Neural progenitor cell (in vitro differentiated cells): ENCODE data around the gene APOC4. TPM values are rescaled to one million over a fixed set of nuclear protein-coding genes. Genes with fewer than 3 reads are reported as not detected.

ENCODE experiments used
- DNase-seq: peaks from one replicate; pipeline ENCODE4 v3.0.0-alpha.2; 2016; ENCODE audit warnings: low spot score
- H2AFZ ChIP-seq: fragments of 200-600 bp; sonication (generic); replicated peaks from 2 replicates; pipeline ENCODE4 v1.6.1; 2016; ENCODE audit warnings: antibody characterized with exemption
- H3F3A ChIP-seq: fragments of 200-600 bp; sonication (generic); 2 replicates; pipeline ENCODE4 v1.6.1; 2016; ENCODE audit warnings: antibody characterized with exemption, low read depth
- H3K27ac ChIP-seq: fragments of 200-600 bp; sonication (generic); 2 replicates; pipeline ENCODE4 v1.5.1; 2016; ENCODE audit warnings: mild to moderate bottlenecking
- H3K27me3 ChIP-seq: fragments of 200-600 bp; sonication (generic); 2 replicates; pipeline ENCODE4 v1.6.1; 2016; ENCODE audit warnings: mild to moderate bottlenecking, moderate library complexity
- H3K36me3 ChIP-seq: fragments of 200-600 bp; sonication (generic); 2 replicates; pipeline ENCODE4 v1.5.1; 2016
- H3K4me1 ChIP-seq: fragments of 200-600 bp; sonication (generic); 2 replicates; pipeline ENCODE4 v1.6.1; 2016; ENCODE audit warnings: mixed run types
- H3K4me2 ChIP-seq: fragments of 200-600 bp; sonication (generic); 2 replicates; pipeline ENCODE4 v1.6.1; 2016
- H3K4me3 ChIP-seq: fragments of 200-600 bp; sonication (generic); 2 replicates; pipeline ENCODE4 v1.5.1; 2016
- H3K79me2 ChIP-seq: fragments of 200-600 bp; sonication (generic); 2 replicates; pipeline ENCODE4 v1.6.1; 2016; ENCODE audit warnings: low read depth
- H3K9ac ChIP-seq: fragments of 200-600 bp; sonication (generic); 2 replicates; pipeline ENCODE4 v1.6.1; 2016
- H3K9me3 ChIP-seq: fragments of 200-600 bp; sonication (generic); 2 replicates; pipeline ENCODE4 v1.5.1; 2016; ENCODE audit warnings: low read depth
- H4K20me1 ChIP-seq: fragments of 200-600 bp; sonication (generic); 2 replicates; pipeline ENCODE4 v1.6.1; 2016; ENCODE audit warnings: low read depth
- H3K27ac Mint-ChIP-seq: 3 replicates; pipeline ENCODE4 v1.8.0; 2021; ENCODE audit warnings: mixed read lengths
- H3K27me3 Mint-ChIP-seq: 2 replicates; pipeline ENCODE4 v1.8.0; 2022; ENCODE audit warnings: low read depth, mild to moderate bottlenecking, inconsistent platforms, moderate library complexity, mixed read lengths; ENCODE audit not compliant: insufficient read depth
- H3K36me3 Mint-ChIP-seq: 3 replicates; pipeline ENCODE4 v1.8.0; 2021; ENCODE audit warnings: mixed read lengths
- H3K4me1 Mint-ChIP-seq: 3 replicates; pipeline ENCODE4 v1.8.0; 2021; ENCODE audit warnings: mixed read lengths
- H3K4me3 Mint-ChIP-seq: 3 replicates; pipeline ENCODE4 v1.8.0; 2021; ENCODE audit warnings: mild to moderate bottlenecking, moderate library complexity, mixed read lengths
- H3K9me3 Mint-ChIP-seq: 3 replicates; pipeline ENCODE4 v1.8.0; 2020; ENCODE audit warnings: mixed read lengths
- EZH2 ChIP-seq: fragments of 200-600 bp; sonication (generic); IDR thresholded peaks from 2 replicates; pipeline ENCODE4 v1.6.1; 2017; ENCODE audit warnings: antibody characterized with exemption, mild to moderate bottlenecking, moderate library complexity
- EZH2phosphoT487 ChIP-seq: fragments of 200-600 bp; sonication (generic); IDR thresholded peaks from 2 replicates; pipeline ENCODE4 v1.6.1; 2017; ENCODE audit warnings: antibody characterized with exemption
- total RNA-seq: library from RNA; depleted of rRNA; stranded (reverse); fragments of >200 nt; gene quantifications from 2 replicates; pipeline ENCODE4 v1.2.3, GENCODE V29; 2015; ENCODE audit warnings: low replicate concordance
- TF ChIP-seq, protein P1 (sequence below): fragments of 200-600 bp; sonication (generic); IDR thresholded peaks from 2 replicates; pipeline ENCODE4 v1.5.1; 2017; ENCODE audit warnings: antibody characterized with exemption, mild to moderate bottlenecking

APOC4 gene
- total RNA-seq, 1 donor from 2014 or later = not detected

DNA sequence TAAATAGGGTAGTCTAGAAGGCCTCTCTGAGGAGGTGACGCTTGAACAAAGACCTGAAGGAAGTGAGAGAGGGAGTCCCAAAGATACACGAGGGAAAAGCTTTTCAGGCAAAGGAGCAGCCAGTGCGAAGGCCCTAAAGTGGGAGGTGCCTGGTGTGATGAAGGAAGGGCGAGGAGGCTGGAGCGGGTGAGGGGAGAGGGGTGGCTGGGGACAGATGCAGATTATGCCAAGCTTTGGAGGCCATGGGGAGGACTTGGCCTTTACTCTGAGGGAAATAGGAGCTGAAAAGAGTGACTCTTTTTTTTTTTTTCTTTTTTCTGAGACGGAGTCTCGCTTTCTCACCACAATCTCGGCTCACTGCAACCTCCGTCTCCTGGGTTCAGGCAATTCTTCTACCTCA is 16.1 kb downstream of the APOC4 start:
- H3K36me3 ChIP-seq = no peaks in the 10 kb centered on the region
- Mint-ChIP-seq H3K36me3 (peaks cover 8% of the 10 kb centered on the region), H3K4me1 (peaks cover 32% of the 10 kb centered on the region), H3K27ac (no peak overlapping the region), H3K4me3 (peak overlapping the region; percentile 94), H3K27me3 (peaks cover 7% of the 10 kb centered on the region), H3K9me3 (no peaks in the 10 kb centered on the region)
- H3K4me3 ChIP-seq = no peak overlapping the region
- H2AFZ ChIP-seq = no peak overlapping the region
- peaks cover 61% of the 10 kb centered on the region for H3K79me2 ChIP-seq
- H3K9ac ChIP-seq = peak overlapping the region; percentile 99
- H3K27ac ChIP-seq = no peak overlapping the region
- peaks cover 7% of the 10 kb centered on the region for H3K4me1 ChIP-seq
- no peaks in the 10 kb centered on the region for H3K27me3 ChIP-seq
- H3K9me3 ChIP-seq = no peaks in the 10 kb centered on the region
- peaks cover 14% of the 10 kb centered on the region for H3F3A ChIP-seq
- H4K20me1 ChIP-seq = peaks cover 47% of the 10 kb centered on the region
- TF ChIP-seq, protein P1, sequence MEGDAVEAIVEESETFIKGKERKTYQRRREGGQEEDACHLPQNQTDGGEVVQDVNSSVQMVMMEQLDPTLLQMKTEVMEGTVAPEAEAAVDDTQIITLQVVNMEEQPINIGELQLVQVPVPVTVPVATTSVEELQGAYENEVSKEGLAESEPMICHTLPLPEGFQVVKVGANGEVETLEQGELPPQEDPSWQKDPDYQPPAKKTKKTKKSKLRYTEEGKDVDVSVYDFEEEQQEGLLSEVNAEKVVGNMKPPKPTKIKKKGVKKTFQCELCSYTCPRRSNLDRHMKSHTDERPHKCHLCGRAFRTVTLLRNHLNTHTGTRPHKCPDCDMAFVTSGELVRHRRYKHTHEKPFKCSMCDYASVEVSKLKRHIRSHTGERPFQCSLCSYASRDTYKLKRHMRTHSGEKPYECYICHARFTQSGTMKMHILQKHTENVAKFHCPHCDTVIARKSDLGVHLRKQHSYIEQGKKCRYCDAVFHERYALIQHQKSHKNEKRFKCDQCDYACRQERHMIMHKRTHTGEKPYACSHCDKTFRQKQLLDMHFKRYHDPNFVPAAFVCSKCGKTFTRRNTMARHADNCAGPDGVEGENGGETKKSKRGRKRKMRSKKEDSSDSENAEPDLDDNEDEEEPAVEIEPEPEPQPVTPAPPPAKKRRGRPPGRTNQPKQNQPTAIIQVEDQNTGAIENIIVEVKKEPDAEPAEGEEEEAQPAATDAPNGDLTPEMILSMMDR = no peak
- TF ChIP-seq EZH2phosphoT487 (no peak), EZH2 (no peak)
- DNase-seq = no peak
- no peak overlapping the region for H3K4me2 ChIP-seq

DNA sequence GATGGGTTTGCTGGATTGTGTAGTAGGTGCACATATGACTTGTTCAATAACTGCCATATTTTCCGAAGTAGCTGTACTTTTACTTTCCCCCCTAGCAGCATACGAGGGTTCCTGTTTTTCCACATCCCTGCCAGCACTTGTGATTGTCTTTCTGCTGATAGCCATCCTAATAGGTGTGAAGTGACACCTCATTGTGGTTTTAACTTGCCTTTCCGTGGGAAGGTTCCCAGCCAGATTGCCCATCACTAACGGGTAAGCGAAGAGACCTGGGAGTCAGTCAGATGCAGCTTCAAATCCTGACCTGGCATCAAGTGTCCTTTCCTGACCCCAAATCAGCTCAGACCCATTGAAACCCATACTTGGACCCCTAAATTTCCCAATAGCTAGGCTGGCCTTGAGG is 17.7 kb downstream of the APOC4 start:
- DNase-seq = no peak
- Histone ChIP-seq H3K79me2 (peaks cover 56% of the 10 kb centered on the region), H3K4me1 (peaks cover 7% of the 10 kb centered on the region), H3K27ac (no peak overlapping the region), H3K4me2 (no peak overlapping the region), H3K36me3 (no peaks in the 10 kb centered on the region), H3K9ac (no peak overlapping the region), H3F3A (peaks cover 3% of the 10 kb centered on the region), H3K4me3 (no peak overlapping the region), H2AFZ (no peak overlapping the region), H3K27me3 (no peaks in the 10 kb centered on the region), H3K9me3 (no peaks in the 10 kb centered on the region), H4K20me1 (peaks cover 47% of the 10 kb centered on the region)
- Mint-ChIP-seq H3K27me3 (peaks cover 4% of the 10 kb centered on the region), H3K27ac (peak overlapping the region; percentile 63), H3K4me1 (peaks cover 24% of the 10 kb centered on the region), H3K4me3 (peak overlapping the region; percentile 38), H3K36me3 (peaks cover 11% of the 10 kb centered on the region), H3K9me3 (no peaks in the 10 kb centered on the region)
- TF ChIP-seq, protein P1 = no peak

DNA sequence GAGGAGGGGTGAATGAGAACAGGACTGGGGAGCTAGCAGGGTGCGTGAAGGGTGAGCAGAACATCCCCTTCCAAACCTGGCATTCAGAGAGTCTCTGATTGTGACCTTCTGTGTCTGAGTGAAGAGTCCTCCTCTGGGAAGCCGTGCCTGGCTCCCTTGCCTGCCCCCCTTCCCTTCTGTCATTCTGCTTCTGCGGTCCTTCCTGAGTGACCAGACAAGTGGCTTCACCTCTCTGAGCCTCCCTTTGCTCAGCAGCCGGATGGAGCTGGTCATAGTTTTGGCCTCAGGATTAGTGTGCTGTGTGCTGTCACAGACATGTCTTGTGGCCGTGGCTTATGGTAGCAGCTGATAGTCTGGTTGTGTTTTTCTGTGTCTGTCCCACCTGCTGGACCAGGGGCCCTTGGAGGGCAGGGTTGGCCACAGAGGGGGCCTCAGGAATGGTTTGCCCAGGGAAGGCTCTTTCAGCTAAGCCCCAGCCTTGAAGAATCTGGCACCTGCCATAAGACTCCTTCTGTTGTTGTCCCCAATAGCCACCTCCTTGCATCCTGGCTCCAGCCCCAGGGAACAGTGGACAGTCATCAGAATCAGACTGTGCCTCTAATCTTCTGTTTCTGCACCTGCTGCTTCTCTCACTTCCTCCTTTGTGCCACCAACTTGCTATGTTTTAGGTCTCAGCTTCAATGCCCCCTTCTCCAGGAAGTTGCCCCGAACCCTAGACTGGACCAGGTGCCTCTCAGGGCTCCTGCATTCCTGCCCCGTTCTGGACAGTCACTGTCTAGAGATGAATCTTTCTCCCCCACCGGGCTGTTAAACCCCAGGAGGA is 19.1 kb downstream of the APOC4 start:
- TF ChIP-seq EZH2 (no peak), EZH2phosphoT487 (no peak)
- TF ChIP-seq, protein P1 = no peak
- H3K36me3 Mint-ChIP-seq = peaks cover 14% of the 10 kb centered on the region
- no peak overlapping the region for H3K9ac ChIP-seq
- H3K79me2 ChIP-seq = peaks cover 47% of the 10 kb centered on the region
- no peaks in the 10 kb centered on the region for H3K9me3 ChIP-seq
- peaks cover 2% of the 10 kb centered on the region for H3K27me3 Mint-ChIP-seq
- H4K20me1 ChIP-seq = peaks cover 39% of the 10 kb centered on the region
- H3K4me1 ChIP-seq = peaks cover 3% of the 10 kb centered on the region
- DNase-seq = no peak
- H2AFZ ChIP-seq = no peak overlapping the region
- H3K4me3 ChIP-seq = no peak overlapping the region
- no peak overlapping the region for H3K4me3 Mint-ChIP-seq
- no peaks in the 10 kb centered on the region for H3K27me3 ChIP-seq
- no peaks in the 10 kb centered on the region for H3K36me3 ChIP-seq
- no peaks in the 10 kb centered on the region for H3K9me3 Mint-ChIP-seq
- H3K4me1 Mint-ChIP-seq = peaks cover 14% of the 10 kb centered on the region
- H3K4me2 ChIP-seq = no peak overlapping the region
- no peaks in the 10 kb centered on the region for H3F3A ChIP-seq
- H3K27ac ChIP-seq = no peak overlapping the region
- H3K27ac Mint-ChIP-seq = no peak overlapping the region
